Spleen (tissue), 7 donors: ENCODE data around the gene CLDND1.

Experiments
- POLR2A ChIP-seq, 3 donors: fragments of 450-650 bp; IDR thresholded peaks; one replicate each; pipeline ENCODE4 v1.5.1; 2017; ENCODE audit warnings: antibody characterized with exemption in 3 of 3, mild to moderate bottlenecking in 1 of 3
- TF ChIP-seq, protein P1 (sequence below), 11 experiments: fragments of 200-600 bp in 7 of 11; fragments of 450-650 bp in 4 of 11; sonication (generic) in 4 of 11; IDR thresholded peaks in 8 of 11; conservative IDR thresholded peaks in 3 of 11; 1 replicate in 7 of 11; 2 replicates in 4 of 11; pipeline versions ENCODE4 v1.4.0 to v1.8.0; 2016 to 2021; ENCODE audit warnings: antibody characterized with exemption in 11 of 11, inconsistent platforms in 4 of 11, mild to moderate bottlenecking in 1 of 11
- donor health status: DM: no; HTN: no; CAD: no; lungs with moderate emphysema.
- donor health status: DM: no; HTN: no; CAD: no.
- donor health status: DM: no; HTN: no; CAD: no.

DNA sequence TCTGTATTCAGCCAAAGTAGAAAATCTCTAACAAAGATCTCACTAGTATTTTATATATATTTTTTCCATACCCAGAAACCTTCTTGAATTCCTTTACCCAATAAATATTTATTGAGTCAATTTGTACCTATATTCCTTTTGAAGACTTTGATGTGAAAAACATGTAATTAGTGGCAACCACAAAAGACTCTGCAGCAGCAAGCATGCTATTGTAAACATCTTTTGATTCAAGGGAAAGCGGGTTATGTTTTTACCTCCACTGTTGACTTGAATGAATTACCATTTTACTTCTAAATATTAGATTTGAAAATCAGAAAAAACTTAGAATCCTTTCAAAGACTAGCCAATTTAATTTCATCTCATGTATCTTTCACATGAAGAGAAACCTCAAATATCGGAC lies 11.5 kb upstream of the CLDND1 start:
- TF ChIP-seq, protein P1, sequence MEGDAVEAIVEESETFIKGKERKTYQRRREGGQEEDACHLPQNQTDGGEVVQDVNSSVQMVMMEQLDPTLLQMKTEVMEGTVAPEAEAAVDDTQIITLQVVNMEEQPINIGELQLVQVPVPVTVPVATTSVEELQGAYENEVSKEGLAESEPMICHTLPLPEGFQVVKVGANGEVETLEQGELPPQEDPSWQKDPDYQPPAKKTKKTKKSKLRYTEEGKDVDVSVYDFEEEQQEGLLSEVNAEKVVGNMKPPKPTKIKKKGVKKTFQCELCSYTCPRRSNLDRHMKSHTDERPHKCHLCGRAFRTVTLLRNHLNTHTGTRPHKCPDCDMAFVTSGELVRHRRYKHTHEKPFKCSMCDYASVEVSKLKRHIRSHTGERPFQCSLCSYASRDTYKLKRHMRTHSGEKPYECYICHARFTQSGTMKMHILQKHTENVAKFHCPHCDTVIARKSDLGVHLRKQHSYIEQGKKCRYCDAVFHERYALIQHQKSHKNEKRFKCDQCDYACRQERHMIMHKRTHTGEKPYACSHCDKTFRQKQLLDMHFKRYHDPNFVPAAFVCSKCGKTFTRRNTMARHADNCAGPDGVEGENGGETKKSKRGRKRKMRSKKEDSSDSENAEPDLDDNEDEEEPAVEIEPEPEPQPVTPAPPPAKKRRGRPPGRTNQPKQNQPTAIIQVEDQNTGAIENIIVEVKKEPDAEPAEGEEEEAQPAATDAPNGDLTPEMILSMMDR (IDR thresholded peaks at IDR 0.05 in 8 of 11, conservative IDR thresholded peaks at IDR 0.05 in 3 of 11): no peak
- TF ChIP-seq POLR2A (IDR thresholded peaks at IDR 0.05): no peak
